PFSK-1 (cell line): ENCODE data around the gene VAV2.

Source experiments
- FOXP2 ChIP-seq: optimal IDR thresholded peaks from 2 replicates; pipeline ENCODE3; 2011; ENCODE audit warnings: borderline replicate concordance, control low read depth, inconsistent platforms; ENCODE audit not compliant: insufficient read depth; ENCODE audit errors: extremely low read length, extremely low read depth
- POLR2AphosphoS5 ChIP-seq: IDR thresholded peaks from 2 replicates; pipeline ENCODE4 v1.6.1; 2012; ENCODE audit warnings: low read depth, mild to moderate bottlenecking, control low read depth, low read length, moderate library complexity
- SIN3A ChIP-seq: IDR thresholded peaks from 2 replicates; pipeline ENCODE4 v1.6.1; 2012; ENCODE audit warnings: mild to moderate bottlenecking, low read length, moderate library complexity, borderline replicate concordance; ENCODE audit not compliant: insufficient read depth
- TAF1 ChIP-seq: IDR thresholded peaks from 2 replicates; pipeline ENCODE4 v1.6.1; 2012; ENCODE audit warnings: low read length, control low read depth, borderline replicate concordance; ENCODE audit not compliant: insufficient read depth
- TF ChIP-seq, protein P1 (sequence below), 2 experiments: IDR thresholded peaks; 2 replicates each; pipeline versions ENCODE4 v1.6.1 to v1.8.0; 2011 to 2012; ENCODE audit warnings: low read depth in 2 of 2, low read length in 2 of 2, control low read depth in 1 of 2, inconsistent platforms in 1 of 2, mild to moderate bottlenecking in 1 of 2, moderate library complexity in 1 of 2; ENCODE audit not compliant: insufficient read depth in 1 of 2

DNA sequence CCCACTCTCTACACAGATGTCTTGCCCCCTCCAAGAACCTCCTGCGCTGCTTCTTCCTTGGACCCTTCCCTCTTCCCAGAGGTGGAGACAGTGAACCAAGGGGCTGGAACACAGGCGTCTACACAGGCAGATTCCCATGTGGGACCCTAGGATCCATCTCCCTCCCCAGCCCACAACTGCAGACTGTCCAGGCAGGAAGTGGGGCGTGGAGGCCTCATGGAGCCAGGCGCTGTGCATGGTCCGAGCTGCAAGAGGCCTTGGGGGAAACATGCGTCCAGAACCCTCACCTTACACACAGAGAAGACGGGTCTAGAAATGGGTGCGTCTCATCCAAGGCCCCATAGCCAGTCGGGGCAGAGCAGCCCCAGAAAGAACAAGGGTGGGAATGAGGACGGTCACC, 117.5 kb downstream of the VAV2 start:
- TF ChIP-seq SIN3A (no peak), TAF1 (no peak), POLR2AphosphoS5 (no peak), FOXP2 (no peak)
- TF ChIP-seq, protein P1, sequence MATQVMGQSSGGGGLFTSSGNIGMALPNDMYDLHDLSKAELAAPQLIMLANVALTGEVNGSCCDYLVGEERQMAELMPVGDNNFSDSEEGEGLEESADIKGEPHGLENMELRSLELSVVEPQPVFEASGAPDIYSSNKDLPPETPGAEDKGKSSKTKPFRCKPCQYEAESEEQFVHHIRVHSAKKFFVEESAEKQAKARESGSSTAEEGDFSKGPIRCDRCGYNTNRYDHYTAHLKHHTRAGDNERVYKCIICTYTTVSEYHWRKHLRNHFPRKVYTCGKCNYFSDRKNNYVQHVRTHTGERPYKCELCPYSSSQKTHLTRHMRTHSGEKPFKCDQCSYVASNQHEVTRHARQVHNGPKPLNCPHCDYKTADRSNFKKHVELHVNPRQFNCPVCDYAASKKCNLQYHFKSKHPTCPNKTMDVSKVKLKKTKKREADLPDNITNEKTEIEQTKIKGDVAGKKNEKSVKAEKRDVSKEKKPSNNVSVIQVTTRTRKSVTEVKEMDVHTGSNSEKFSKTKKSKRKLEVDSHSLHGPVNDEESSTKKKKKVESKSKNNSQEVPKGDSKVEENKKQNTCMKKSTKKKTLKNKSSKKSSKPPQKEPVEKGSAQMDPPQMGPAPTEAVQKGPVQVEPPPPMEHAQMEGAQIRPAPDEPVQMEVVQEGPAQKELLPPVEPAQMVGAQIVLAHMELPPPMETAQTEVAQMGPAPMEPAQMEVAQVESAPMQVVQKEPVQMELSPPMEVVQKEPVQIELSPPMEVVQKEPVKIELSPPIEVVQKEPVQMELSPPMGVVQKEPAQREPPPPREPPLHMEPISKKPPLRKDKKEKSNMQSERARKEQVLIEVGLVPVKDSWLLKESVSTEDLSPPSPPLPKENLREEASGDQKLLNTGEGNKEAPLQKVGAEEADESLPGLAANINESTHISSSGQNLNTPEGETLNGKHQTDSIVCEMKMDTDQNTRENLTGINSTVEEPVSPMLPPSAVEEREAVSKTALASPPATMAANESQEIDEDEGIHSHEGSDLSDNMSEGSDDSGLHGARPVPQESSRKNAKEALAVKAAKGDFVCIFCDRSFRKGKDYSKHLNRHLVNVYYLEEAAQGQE (IDR thresholded peaks at IDR 0.05; ENCODE audit: insufficient read depth in 1 of 2, low read depth in 2 of 2, low read length in 2 of 2), result no peak
